ENCODE measurements around the gene DECR2.

Gene DECR2

DNA sequence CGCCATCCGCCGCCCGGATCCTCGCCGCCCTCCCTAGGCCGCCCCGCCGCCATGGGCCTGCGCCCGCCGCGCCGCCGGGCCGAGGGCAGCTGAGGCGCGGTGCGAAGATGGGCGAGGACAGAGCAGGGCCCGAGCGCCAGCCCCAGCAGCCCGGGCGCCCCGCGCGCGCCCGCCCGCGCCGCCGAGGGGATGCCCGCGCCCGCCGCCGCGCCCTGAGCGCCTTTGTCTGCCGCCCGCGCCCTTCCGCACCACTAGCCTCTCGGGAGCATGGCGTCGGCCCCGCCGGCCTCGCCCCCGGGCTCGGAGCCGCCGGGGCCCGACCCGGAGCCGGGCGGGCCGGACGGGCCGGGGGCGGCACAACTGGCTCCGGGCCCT is 24.0 kb downstream of the DECR2 start:
- H3K4me3 ChIP-seq (ENCODE audit: low read length), result peak overlapping the region; percentile 55
- TF ChIP-seq, protein P1, sequence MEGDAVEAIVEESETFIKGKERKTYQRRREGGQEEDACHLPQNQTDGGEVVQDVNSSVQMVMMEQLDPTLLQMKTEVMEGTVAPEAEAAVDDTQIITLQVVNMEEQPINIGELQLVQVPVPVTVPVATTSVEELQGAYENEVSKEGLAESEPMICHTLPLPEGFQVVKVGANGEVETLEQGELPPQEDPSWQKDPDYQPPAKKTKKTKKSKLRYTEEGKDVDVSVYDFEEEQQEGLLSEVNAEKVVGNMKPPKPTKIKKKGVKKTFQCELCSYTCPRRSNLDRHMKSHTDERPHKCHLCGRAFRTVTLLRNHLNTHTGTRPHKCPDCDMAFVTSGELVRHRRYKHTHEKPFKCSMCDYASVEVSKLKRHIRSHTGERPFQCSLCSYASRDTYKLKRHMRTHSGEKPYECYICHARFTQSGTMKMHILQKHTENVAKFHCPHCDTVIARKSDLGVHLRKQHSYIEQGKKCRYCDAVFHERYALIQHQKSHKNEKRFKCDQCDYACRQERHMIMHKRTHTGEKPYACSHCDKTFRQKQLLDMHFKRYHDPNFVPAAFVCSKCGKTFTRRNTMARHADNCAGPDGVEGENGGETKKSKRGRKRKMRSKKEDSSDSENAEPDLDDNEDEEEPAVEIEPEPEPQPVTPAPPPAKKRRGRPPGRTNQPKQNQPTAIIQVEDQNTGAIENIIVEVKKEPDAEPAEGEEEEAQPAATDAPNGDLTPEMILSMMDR (conservative IDR thresholded peaks at IDR 0.05; ENCODE audit: low read depth, low read length), result no peak
- DNase-seq (ENCODE audit: low read depth), result no peak

DNA sequence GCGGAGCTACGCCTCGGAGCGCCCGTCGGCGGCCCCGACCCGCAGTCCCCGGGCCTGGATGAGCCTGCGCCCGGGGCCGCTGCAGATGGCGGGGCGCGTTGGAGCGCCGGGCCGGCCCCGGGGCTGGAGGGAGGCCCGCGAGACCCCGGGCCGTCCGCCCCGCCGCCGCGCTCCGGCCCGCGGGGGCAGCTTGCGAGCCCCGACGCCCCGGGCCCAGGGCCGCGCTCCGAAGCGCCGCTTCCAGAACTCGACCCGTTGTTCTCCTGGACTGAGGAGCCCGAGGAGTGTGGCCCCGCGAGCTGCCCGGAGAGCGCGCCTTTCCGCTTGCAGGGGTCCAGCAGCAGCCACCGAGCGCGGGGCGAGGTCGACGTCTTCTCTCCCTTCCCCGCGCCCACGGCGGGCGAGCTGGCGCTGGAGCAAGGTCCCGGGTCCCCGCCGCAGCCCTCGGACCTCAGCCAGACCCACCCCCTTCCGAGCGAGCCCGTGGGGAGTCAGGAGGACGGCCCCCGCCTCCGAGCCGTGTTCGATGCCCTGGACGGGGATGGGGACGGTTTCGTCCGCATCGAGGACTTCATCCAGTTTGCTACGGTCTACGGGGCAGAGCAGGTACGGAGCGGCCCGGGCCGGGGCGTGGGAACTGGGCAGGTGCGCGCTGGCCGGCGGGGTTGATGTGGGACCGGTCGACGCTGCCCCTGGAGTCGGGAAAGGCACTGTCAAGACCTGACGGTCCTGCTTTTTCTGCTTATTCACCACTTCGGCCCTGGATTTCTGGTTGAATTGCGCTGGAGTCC is 24.6 kb downstream of the DECR2 start:
- TF ChIP-seq, protein P1 (conservative IDR thresholded peaks at IDR 0.05; ENCODE audit: low read depth, low read length), result no peak
- DNase-seq (ENCODE audit: low read depth), result no peak

DNA sequence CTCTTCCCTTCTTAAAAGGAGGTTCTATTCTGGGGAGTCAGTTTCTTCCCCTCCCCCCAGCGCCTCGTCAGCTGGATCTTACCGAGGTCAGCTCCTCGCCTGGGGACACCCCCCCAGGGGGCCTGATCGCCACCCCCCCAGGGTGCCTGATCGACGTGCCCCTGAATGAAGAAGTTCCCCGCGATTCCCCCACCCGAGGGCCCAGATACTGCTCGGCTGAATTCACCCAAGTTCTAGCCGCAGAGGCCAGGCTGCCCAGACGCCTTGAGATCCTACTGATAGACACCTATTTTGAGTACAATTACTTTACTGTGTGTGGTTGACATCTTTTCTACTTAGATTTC is 25.2 kb downstream of the DECR2 start:
- no peak for DNase-seq (ENCODE audit: low read depth)
- H3K4me3 ChIP-seq (ENCODE audit: low read length), result peak overlapping the region; percentile 74
- TF ChIP-seq, protein P1 (conservative IDR thresholded peaks at IDR 0.05; ENCODE audit: low read depth, low read length), result no peak

More for the DNA sequence above, 24.6 kb downstream of the DECR2 start:
- H3K4me3 ChIP-seq (ENCODE audit: low read length), result peak overlapping the region; percentile 74

- peak overlapping the region; percentile 74 for H3K4me3 ChIP-seq (ENCODE audit: low read length)
- TF ChIP-seq, protein P1 (conservative IDR thresholded peaks at IDR 0.05; ENCODE audit: low read depth, low read length), result no peak
- DNase-seq (ENCODE audit: low read depth), result no peak
Observed at GRCh38 chr16:427250-427649, 25.6 kb downstream of the DECR2 start.

DNA sequence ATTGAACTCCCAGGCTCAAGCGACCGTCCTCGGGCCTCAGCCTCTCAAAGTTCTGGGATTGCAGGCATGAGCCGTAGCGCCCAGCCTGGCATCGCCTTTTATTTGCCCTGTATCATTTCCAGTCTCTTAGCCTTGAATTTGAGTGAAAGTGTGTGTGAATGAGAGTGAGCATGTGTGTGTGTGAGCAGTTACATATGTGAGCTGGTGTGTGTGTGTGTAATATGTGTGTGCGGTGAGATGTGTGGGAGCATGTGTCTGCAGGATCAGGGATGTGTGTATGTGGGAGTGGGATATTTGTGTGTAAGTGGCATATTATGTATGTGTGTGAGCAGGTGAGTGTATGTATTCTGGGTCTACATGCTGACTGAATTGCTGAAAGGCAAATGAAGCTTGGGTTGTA is 29.2 kb downstream of the DECR2 start:
- H3K4me3 ChIP-seq (ENCODE audit: low read length), result no peak overlapping the region
- TF ChIP-seq, protein P1 (conservative IDR thresholded peaks at IDR 0.05; ENCODE audit: low read depth, low read length), result no peak

DNA sequence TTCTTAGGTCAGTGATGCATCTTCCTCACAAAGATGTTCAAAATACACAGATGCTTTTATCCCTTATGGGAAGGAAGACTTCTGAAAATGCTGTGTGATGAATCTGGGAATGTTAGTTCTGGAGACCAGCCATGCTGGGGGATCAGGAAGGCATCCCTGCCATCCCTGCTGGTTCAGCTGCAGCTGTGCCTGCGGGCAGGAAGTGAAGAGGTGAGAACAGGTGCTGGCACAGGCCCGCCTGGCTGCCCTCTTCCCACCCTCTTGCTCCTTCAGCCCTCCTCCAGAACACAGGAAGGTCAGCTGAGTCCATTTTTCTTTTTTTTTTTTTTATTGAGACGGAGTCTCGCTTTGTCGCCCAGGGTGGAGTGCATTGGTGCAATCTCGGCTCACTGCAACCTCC is 38.9 kb downstream of the DECR2 start:
- DNase-seq (ENCODE audit: low read depth), result no peak
- no peak overlapping the region for H3K4me3 ChIP-seq (ENCODE audit: low read length)

More for the DNA sequence above, 29.2 kb downstream of the DECR2 start:
- DNase-seq (ENCODE audit: low read depth), result no peak

More for the DNA sequence above, 38.9 kb downstream of the DECR2 start:
- TF ChIP-seq, protein P1 (conservative IDR thresholded peaks at IDR 0.05; ENCODE audit: low read depth, low read length), result no peak
